Testis (tissue), 3 donors: Measurements from ENCODE around the gene GPR176. TPM values are rescaled to one million over a fixed set of nuclear protein-coding genes. Genes with fewer than 3 reads are reported as not detected.
A peak's percentile ranks its signal among the peaks of the same experiment; 100 is the strongest.
"Not testable (repeated sequence)": the region's sequence is repeated elsewhere in the genome, so short reads cannot be mapped to it uniquely, and the experiment has no call there.

Source experiments
- DNase-seq: peaks from one replicate; pipeline ENCODE4 v3.0.0-alpha.2; 2019
- H3K27ac ChIP-seq, 2 donors: fragments of 200-600 bp; sonication (generic); one replicate each; pipeline ENCODE4 v1.5.1; 2019
- H3K27me3 ChIP-seq: fragments of 200-600 bp; sonication (generic); one replicate; pipeline ENCODE4 v1.5.1; 2019
- H3K36me3 ChIP-seq: fragments of 200-600 bp; sonication (generic); one replicate; pipeline ENCODE4 v1.5.1; 2017; ENCODE audit warnings: low read depth; ENCODE audit errors: missing control alignments
- H3K4me1 ChIP-seq: fragments of 200-600 bp; sonication (generic); one replicate; pipeline ENCODE4 v1.5.1; 2019
- H3K4me3 ChIP-seq, 2 donors: fragments of 200-600 bp; sonication (generic); one replicate each; pipeline ENCODE4 v1.5.1; 2017 to 2019
- H3K9me3 ChIP-seq: fragments of 200-600 bp; sonication (generic); one replicate; pipeline ENCODE4 v1.5.1; 2017
- CTCF ChIP-seq, 3 experiments: fragments of 450-650 bp in 2 of 3; fragments of 200-600 bp in 1 of 3; sonication (generic) in 1 of 3; IDR thresholded peaks; one replicate each; pipeline ENCODE4 v1.5.1; 2016 to 2019; ENCODE audit warnings: antibody characterized with exemption in 3 of 3, mild to moderate bottlenecking in 2 of 3, moderate library complexity in 1 of 3
- POLR2A ChIP-seq: fragments of 450-650 bp; IDR thresholded peaks from one replicate; pipeline ENCODE4 v1.6.1; 2017; ENCODE audit warnings: antibody characterized with exemption, mild to moderate bottlenecking, moderate library complexity
- WGBS, 2 donors: methylation state at CpG; one replicate each; pipeline ENCODE4 v1.1.5; 2018; 5-methylcytosine and 5-hydroxymethylcytosine counted together
- intact Hi-C: fragments of 100-400 bp; cut with DNase I; formaldehyde crosslinking; loops from one replicate; pipeline ENCODE4 v1.15.1; 2023; ENCODE audit warnings: low total_unique reads
- polyA plus RNA-seq: library from polyadenylated mRNA; stranded (reverse); fragments of 350-450 nt; fragmentation: Illumina TruSeq; extraction: RNeasy Lipid Tissue Mini Kit (QIAGEN cat#74804); gene quantifications from one replicate; pipeline ENCODE4 v1.2.3, GENCODE V29; 2014; ENCODE audit warnings: low read depth, low replicate concordance; ENCODE audit not compliant: insufficient read depth
- total RNA-seq, 2 donors: library from RNA; depleted of rRNA; stranded (reverse); fragments of >200 nt; gene quantifications; one replicate each; pipeline ENCODE4 v1.2.3, GENCODE V29; 2016

Gene GPR176
- total and polyA plus RNA-seq, 3 donors from 2014 or later: 22.0 to 34.1 (median 23.1) TPM

DNA sequence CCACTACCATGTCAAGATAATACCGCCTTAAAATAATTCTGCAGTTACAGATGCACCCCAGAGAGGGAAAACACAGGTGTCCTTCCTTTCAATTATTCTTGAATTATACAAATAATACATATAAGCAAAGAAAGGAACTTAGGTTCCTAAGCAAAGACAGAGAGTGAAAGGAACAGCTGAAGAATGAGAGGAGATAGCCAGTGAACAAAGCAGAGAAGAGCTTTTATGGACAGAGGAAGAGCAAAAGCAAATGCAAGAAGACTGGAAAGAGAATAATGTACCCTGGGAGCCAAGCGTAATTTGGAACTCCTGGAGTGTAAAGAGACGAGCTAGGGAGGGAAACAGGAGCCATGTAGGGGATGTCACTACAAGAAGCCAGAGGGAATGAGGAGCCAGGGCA is 21.7 kb downstream of the GPR176 start:
- Histone ChIP-seq H3K27me3 (no peaks in the 10 kb centered on the region), H3K4me1 (peaks cover 3% of the 10 kb centered on the region), H3K27ac (no peak overlapping the region), H3K4me3 (no peak overlapping the region), H3K9me3 (no peaks in the 10 kb centered on the region), H3K36me3 (no peaks in the 10 kb centered on the region)
- intact Hi-C loops: no loop called here
- WGBS, 2 donors: 88 to 91% methylated on average over 3 of the region's 3 CpGs
- no peak for DNase-seq
- no peak for TF ChIP-seq POLR2A
- no peak for TF ChIP-seq CTCF (IDR thresholded peaks at IDR 0.05)

- Histone ChIP-seq H3K27ac (peak overlapping the region in 1 of 2 donors; percentile 68), H3K4me3 (no peak overlapping the region), H3K27me3 (no peaks in the 10 kb centered on the region), H3K9me3 (no peaks in the 10 kb centered on the region), H3K36me3 (no peaks in the 10 kb centered on the region), H3K4me1 (peaks cover 3% of the 10 kb centered on the region)
- intact Hi-C loops: no loop called here
- TF ChIP-seq CTCF (IDR thresholded peaks at IDR 0.05) (no peak), POLR2A (no peak)
- DNase-seq: no peak
- WGBS, 2 donors: 61 to 67% methylated on average over 1 of the region's 1 CpG
Measured at GRCh38 chr15:39896846-39897245, 23.2 kb downstream of the GPR176 start.

DNA sequence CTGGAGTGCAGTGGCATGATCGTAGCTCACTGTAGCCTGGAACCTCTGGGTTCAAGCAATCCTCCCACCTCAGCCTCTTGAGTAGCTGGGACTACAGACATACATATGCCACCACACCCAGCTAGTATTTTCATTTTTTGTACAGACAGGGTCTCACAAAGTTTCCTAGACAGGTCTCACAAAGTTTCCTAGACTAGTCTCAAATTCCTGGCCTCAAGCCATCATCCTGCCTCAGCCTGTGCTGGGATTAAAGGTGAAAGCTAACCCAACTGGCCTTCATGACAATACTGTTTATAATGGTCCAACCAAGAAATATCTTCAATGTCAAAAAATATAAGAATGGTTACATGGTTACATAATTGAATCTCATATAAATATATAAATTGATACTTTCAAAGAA is 24.0 kb downstream of the GPR176 start:
- H3K4me3 ChIP-seq: no peak overlapping the region
- no peaks in the 10 kb centered on the region for H3K27me3 ChIP-seq
- no peaks in the 10 kb centered on the region for H3K9me3 ChIP-seq
- DNase-seq: no peak
- TF ChIP-seq POLR2A (no peak), CTCF (IDR thresholded peaks at IDR 0.05) (no peak)
- intact Hi-C loops: no loop called here
- H3K36me3 ChIP-seq: no peaks in the 10 kb centered on the region
- H3K27ac ChIP-seq: peak overlapping the region in 1 of 2 donors; percentile 68
- WGBS, 2 donors: 62 to 86% methylated on average over 1 of the region's 1 CpG
- peaks cover 3% of the 10 kb centered on the region for H3K4me1 ChIP-seq

DNA sequence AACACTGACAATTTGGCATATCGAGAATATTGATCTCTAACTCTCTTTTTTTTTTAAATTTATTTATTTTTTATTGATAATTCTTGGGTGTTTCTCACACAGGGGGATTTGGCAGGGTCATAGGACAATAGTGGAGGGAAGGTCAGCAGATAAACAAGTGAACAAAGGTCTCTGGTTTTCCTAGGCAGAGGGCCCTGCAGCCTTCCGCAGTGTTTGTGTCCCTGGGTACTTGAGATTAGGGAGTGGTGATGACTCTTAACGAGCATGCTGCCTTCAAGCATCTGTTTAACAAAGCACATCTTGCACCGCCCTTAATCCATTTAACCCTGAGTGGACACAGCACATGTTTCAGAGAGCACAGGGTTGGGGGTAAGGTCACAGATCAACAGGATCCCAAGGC is 27.0 kb downstream of the GPR176 start:
- H3K4me3 ChIP-seq, intact Hi-C loops, H3K4me1 ChIP-seq, H3K27ac ChIP-seq, DNase-seq, H3K9me3 ChIP-seq, H3K27me3 ChIP-seq, H3K36me3 ChIP-seq: not testable (repeated sequence)
- WGBS, 2 donors: 40 to 72% methylated on average over 2 to 3 of the region's 4 CpGs

GRCh38 chr15:39892418-39892817 is 27.6 kb downstream of the GPR176 start:
- TF ChIP-seq CTCF (IDR thresholded peaks at IDR 0.05) (no peak), POLR2A (no peak)
- 84 to 86% methylated on average over 5 of the region's 5 CpGs for WGBS, 2 donors
- H3K27ac ChIP-seq: no peak overlapping the region
- no peak overlapping the region for H3K4me3 ChIP-seq
- intact Hi-C loops: no loop called here
- DNase-seq: no peak
- H3K4me1 ChIP-seq: peaks cover 3% of the 10 kb centered on the region
- H3K36me3 ChIP-seq: no peaks in the 10 kb centered on the region
- no peaks in the 10 kb centered on the region for H3K27me3 ChIP-seq
- no peaks in the 10 kb centered on the region for H3K9me3 ChIP-seq
